ENCODE results near the gene ADI1. TPM values are rescaled to one million over a fixed set of nuclear protein-coding genes. Genes with fewer than 3 reads are reported as not detected.

Gene ADI1
- total RNA-seq (ENCODE audit: unreplicated experiment), result 21.6 TPM
- long read RNA-seq, transcript ADI1-201 (4 exons, 2,391 nt), result major isoform, 47 of 51 reads
- long read RNA-seq, partial matches to known transcripts, result 2 of 51 reads
- long read RNA-seq, other reads (novel, unspliced or antisense), result 1 of 51 reads

- TF ChIP-seq CTCF (IDR thresholded peaks at IDR 0.05; ENCODE audit: unreplicated experiment), result no peak
- Mint-ChIP-seq H3K27me3 (ENCODE audit: unreplicated experiment) (peaks cover 3% of the 10 kb centered on the region), H3K36me3 (ENCODE audit: low read depth, unreplicated experiment) (peaks cover 31% of the 10 kb centered on the region), H3K4me3 (ENCODE audit: unreplicated experiment) (peak within 1 kb of the TSS; percentile 91), H3K4me1 (ENCODE audit: unreplicated experiment) (peaks cover 27% of the 10 kb centered on the region), H3K27ac (ENCODE audit: unreplicated experiment) (peak within 1 kb of the TSS; percentile 58), H3K9me3 (ENCODE audit: unreplicated experiment) (peaks cover 5% of the 10 kb centered on the region)
- DNase-seq (ENCODE audit: low spot score), result peak; percentile 73
These were observed at the start of gene ADI1 for GRCh38 chr2:3519255-3520205. ADI1 (minus strand) TSS chr2:3519531; CDS start chr2:3519487, 44 bp downstream.

- Mint-ChIP-seq H3K27ac (ENCODE audit: unreplicated experiment) (no peak overlapping the region), H3K27me3 (ENCODE audit: unreplicated experiment) (peaks cover 10% of the 10 kb centered on the region), H3K4me1 (ENCODE audit: unreplicated experiment) (no peaks in the 10 kb centered on the region), H3K4me3 (ENCODE audit: unreplicated experiment) (no peak overlapping the region), H3K36me3 (ENCODE audit: low read depth, unreplicated experiment) (no peaks in the 10 kb centered on the region), H3K9me3 (ENCODE audit: unreplicated experiment) (no peaks in the 10 kb centered on the region)
- DNase-seq (ENCODE audit: low spot score), result no peak
- TF ChIP-seq CTCF (IDR thresholded peaks at IDR 0.05; ENCODE audit: unreplicated experiment), result no peak
These were observed 47.5 kb upstream of the ADI1 start for GRCh38 chr2:3566806-3567205.

- Mint-ChIP-seq H3K9me3 (ENCODE audit: unreplicated experiment) (no peaks in the 10 kb centered on the region), H3K4me3 (ENCODE audit: unreplicated experiment) (no peak overlapping the region), H3K27ac (ENCODE audit: unreplicated experiment) (no peak overlapping the region), H3K4me1 (ENCODE audit: unreplicated experiment) (no peaks in the 10 kb centered on the region), H3K36me3 (ENCODE audit: low read depth, unreplicated experiment) (no peaks in the 10 kb centered on the region), H3K27me3 (ENCODE audit: unreplicated experiment) (peaks cover 12% of the 10 kb centered on the region)
- no peak for TF ChIP-seq CTCF (IDR thresholded peaks at IDR 0.05; ENCODE audit: unreplicated experiment)
- no peak for DNase-seq (ENCODE audit: low spot score)
These were observed 45.8 kb upstream of the ADI1 start for GRCh38 chr2:3565117-3565516.

DNA sequence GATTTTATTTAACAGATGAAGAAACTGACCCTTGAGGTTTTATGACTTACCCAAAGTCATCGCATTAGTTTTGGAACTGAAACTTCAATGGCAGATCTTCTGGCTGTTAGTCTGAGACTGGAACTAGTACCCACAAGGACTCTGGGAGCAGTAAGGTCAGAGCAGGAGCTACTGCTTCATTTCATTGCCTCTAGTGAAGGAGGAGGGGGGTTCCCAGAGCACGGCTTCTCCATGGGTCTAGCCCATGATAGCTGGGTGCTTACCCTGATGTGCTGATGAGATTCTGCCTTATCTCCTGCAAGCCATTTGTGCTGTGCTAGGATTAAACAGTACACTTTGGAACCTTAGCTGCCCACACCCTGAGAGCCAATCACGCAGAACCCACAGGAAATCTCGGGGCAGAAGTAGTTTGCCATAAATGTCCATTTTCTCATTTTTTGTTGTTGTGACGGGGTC, 44.2 kb upstream of the ADI1 start:
- no peak for TF ChIP-seq CTCF (IDR thresholded peaks at IDR 0.05; ENCODE audit: unreplicated experiment)
- H3K4me3 Mint-ChIP-seq (ENCODE audit: unreplicated experiment), result no peak overlapping the region
- H3K4me1 Mint-ChIP-seq (ENCODE audit: unreplicated experiment), result peaks cover 4% of the 10 kb centered on the region
- H3K36me3 Mint-ChIP-seq (ENCODE audit: low read depth, unreplicated experiment), result no peaks in the 10 kb centered on the region
- H3K9me3 Mint-ChIP-seq (ENCODE audit: unreplicated experiment), result no peaks in the 10 kb centered on the region
- H3K27me3 Mint-ChIP-seq (ENCODE audit: unreplicated experiment), result peaks cover 12% of the 10 kb centered on the region
- H3K27ac Mint-ChIP-seq (ENCODE audit: unreplicated experiment), result no peak overlapping the region
- DNase-seq (ENCODE audit: low spot score), result no peak

Measured in endothelial cell (in vitro differentiated cells).